T-helper 2 cell treated with Interferon-gamma antibody and Interleukin-4, amounts not matched to agents 5 μg/mL and 100 μg/mL, for 36 hours (primary cell): ENCODE measurements around the gene NUDT4.
A peak's percentile ranks its signal among the peaks of the same experiment; 100 is the strongest.
"Not testable (repeated sequence)": the region's sequence is repeated elsewhere in the genome, so short reads cannot be mapped to it uniquely, and the experiment has no call there.

Experiments
- DNase-seq: peaks from one replicate; pipeline ENCODE4 v3.0.0; 2021; ENCODE audit warnings: low spot score
- H3K27ac Mint-ChIP-seq: one replicate; pipeline ENCODE4 v1.8.0; 2021; ENCODE audit warnings: mild to moderate bottlenecking, mixed read lengths
- H3K27me3 Mint-ChIP-seq: one replicate; pipeline ENCODE4 v1.8.0; 2021; ENCODE audit warnings: low read depth, mixed read lengths
- H3K36me3 Mint-ChIP-seq: one replicate; pipeline ENCODE4 v1.8.0; 2021; ENCODE audit warnings: low read depth, mixed read lengths
- H3K4me1 Mint-ChIP-seq: one replicate; pipeline ENCODE4 v1.8.0; 2021; ENCODE audit warnings: low read depth, mixed read lengths
- H3K4me3 Mint-ChIP-seq: one replicate; pipeline ENCODE4 v1.8.0; 2022; ENCODE audit warnings: mild to moderate bottlenecking, moderate library complexity, mixed read lengths
- H3K9me3 Mint-ChIP-seq: one replicate; pipeline ENCODE4 v1.8.0; 2021; ENCODE audit warnings: mixed read lengths

NUDT4 gene

DNA sequence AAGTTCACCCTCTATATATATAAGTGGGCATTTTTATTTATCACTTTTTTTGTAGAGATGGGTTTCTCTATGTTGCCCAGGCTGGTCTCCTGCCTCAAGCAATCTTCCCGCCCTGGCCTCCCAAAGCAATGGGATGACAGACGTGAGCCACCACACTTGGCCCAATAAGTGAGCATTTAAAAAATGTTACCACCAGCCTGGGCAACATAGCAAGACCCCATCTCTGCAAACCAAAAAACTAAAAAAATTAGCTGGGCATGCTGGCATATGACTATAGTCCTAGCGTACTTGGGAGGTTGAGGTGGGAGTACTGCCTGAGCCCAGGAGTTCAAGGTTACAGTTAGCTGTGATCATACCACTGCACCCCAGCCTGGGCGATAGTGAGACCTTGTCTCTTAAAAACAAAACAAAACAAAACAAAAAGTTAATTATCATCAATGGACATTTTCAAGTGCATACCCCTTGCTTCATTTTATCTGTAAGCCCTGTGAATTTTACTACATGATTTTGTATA, 40.3 kb downstream of the NUDT4 start:
- DNase-seq: no peak
- no peaks in the 10 kb centered on the region for H3K9me3 Mint-ChIP-seq
- no peak overlapping the region for H3K27ac Mint-ChIP-seq
- H3K27me3 Mint-ChIP-seq: no peaks in the 10 kb centered on the region
- no peak overlapping the region for H3K4me3 Mint-ChIP-seq
- peaks cover 16% of the 10 kb centered on the region for H3K36me3 Mint-ChIP-seq
- peaks cover 58% of the 10 kb centered on the region for H3K4me1 Mint-ChIP-seq

- Mint-ChIP-seq H3K4me3 (no peak overlapping the region), H3K27me3 (no peaks in the 10 kb centered on the region), H3K36me3 (peaks cover 12% of the 10 kb centered on the region), H3K4me1 (peaks cover 58% of the 10 kb centered on the region), H3K27ac (no peak overlapping the region), H3K9me3 (no peaks in the 10 kb centered on the region)
- DNase-seq: no peak
Measured at GRCh38 chr12:93419388-93420034, 41.8 kb downstream of the NUDT4 start.

GRCh38 chr12:93422050-93422449, 44.3 kb downstream of the NUDT4 start:
- no peak overlapping the region for H3K4me3 Mint-ChIP-seq
- no peaks in the 10 kb centered on the region for H3K9me3 Mint-ChIP-seq
- H3K27me3 Mint-ChIP-seq: no peaks in the 10 kb centered on the region
- no peak for DNase-seq
- H3K4me1 Mint-ChIP-seq: peaks cover 57% of the 10 kb centered on the region
- H3K27ac Mint-ChIP-seq: no peak overlapping the region
- peaks cover 5% of the 10 kb centered on the region for H3K36me3 Mint-ChIP-seq

GRCh38 chr12:93425736-93426411, 48.1 kb downstream of the NUDT4 start:
- H3K27ac Mint-ChIP-seq: no peak overlapping the region
- H3K9me3 Mint-ChIP-seq: no peaks in the 10 kb centered on the region
- DNase-seq: no peak
- H3K4me3 Mint-ChIP-seq: no peak overlapping the region
- no peaks in the 10 kb centered on the region for H3K27me3 Mint-ChIP-seq
- peaks cover 57% of the 10 kb centered on the region for H3K4me1 Mint-ChIP-seq
- peaks cover 11% of the 10 kb centered on the region for H3K36me3 Mint-ChIP-seq

GRCh38 chr12:93426412-93426805, 48.7 kb downstream of the NUDT4 start:
- Mint-ChIP-seq H3K27me3 (no peaks in the 10 kb centered on the region), H3K36me3 (peaks cover 11% of the 10 kb centered on the region), H3K27ac (no peak overlapping the region), H3K4me3 (no peak overlapping the region), H3K4me1 (peaks cover 54% of the 10 kb centered on the region), H3K9me3 (no peaks in the 10 kb centered on the region)
- no peak for DNase-seq

DNA sequence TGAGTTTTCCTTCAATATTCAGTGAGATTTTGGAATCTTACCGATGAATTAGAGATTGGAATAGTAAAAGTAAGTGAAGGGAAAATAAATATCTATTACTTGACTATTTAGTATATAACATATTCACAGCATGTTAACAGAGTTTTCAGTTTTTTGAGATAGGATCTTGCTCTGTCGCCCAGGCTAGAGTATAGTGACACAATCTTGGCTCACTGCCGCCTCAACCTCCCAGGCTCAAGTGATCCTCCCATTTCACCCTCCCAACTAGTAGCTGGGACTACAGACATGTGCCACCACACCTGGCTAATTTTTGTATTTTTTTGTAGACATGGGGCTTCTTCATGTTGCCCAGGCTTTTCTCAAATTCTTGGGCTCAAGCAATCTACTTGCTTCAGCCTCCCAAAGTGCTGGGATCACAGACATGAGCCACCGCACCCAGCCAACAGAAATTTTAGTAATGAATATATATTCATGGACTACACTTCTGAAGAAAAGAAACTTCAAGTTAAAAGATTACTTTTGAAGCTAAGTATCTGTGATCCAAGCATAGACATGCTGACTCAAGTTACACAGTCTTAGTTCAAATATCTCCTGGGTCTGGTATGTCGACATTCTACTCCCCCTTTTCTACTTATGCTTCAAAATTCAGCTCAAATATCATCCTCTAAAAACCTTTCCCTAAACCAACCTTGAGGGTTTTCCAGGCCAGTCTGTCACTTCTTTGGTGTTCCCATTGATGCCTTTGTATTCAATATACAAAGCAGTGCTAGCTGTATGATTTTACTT, 50.2 kb downstream of the NUDT4 start:
- Mint-ChIP-seq H3K27me3 (no peaks in the 10 kb centered on the region), H3K4me3 (no peak overlapping the region), H3K4me1 (peaks cover 53% of the 10 kb centered on the region), H3K36me3 (peaks cover 14% of the 10 kb centered on the region), H3K9me3 (no peaks in the 10 kb centered on the region), H3K27ac (no peak overlapping the region)
- DNase-seq: no peak

DNA sequence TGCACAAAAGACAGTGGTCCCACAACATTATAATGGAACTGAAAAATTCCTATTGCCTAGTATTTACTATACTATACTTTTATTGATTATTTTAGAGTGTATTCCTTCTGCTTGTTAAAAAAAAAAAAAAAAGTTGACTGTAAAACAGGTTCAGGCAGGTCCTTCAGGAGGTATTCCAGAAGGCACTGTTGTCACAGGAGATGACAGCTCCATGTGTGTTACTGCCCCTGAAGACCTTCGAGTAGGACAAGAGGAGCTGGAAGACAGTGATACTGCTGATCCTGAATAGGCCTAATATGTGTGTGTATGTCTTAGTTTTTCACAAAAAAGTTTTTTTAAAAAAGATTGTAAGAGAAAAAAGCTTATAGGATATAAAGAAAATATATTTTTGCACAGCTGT, 51.7 kb downstream of the NUDT4 start:
- Mint-ChIP-seq H3K9me3 (no peaks in the 10 kb centered on the region), H3K4me3 (no peak overlapping the region), H3K27ac (no peak overlapping the region), H3K27me3 (no peaks in the 10 kb centered on the region), H3K4me1 (peaks cover 47% of the 10 kb centered on the region), H3K36me3 (peaks cover 11% of the 10 kb centered on the region)
- DNase-seq: no peak

DNA sequence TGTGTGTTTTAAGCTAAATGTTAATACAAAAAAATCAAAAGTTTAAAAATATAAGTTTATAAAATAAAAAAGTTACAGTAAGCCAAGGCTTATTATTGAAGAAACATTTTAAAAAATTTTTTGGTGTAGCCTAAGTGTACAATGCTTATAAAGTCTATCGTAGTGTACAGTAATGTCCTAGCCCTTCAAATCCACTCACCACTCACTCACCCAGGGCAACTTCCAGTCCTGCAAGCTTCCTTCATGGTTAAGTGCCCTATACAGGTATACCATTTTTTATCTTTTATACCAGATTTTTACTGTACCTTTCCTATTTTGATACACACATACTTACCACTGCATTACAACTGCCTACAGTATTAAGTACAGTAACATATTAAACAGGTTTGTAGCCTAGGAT, 52.1 kb downstream of the NUDT4 start:
- no peak for DNase-seq
- peaks cover 11% of the 10 kb centered on the region for H3K36me3 Mint-ChIP-seq
- no peaks in the 10 kb centered on the region for H3K27me3 Mint-ChIP-seq
- no peaks in the 10 kb centered on the region for H3K9me3 Mint-ChIP-seq
- H3K4me1 Mint-ChIP-seq: peaks cover 45% of the 10 kb centered on the region
- H3K4me3 Mint-ChIP-seq: no peak overlapping the region
- H3K27ac Mint-ChIP-seq: no peak overlapping the region

- Mint-ChIP-seq H3K27ac (no peak overlapping the region), H3K4me3 (no peak overlapping the region), H3K4me1 (peaks cover 43% of the 10 kb centered on the region), H3K36me3 (peaks cover 11% of the 10 kb centered on the region), H3K27me3 (no peaks in the 10 kb centered on the region), H3K9me3 (no peaks in the 10 kb centered on the region)
- no peak for DNase-seq
Measured at GRCh38 chr12:93430280-93430679, 52.6 kb downstream of the NUDT4 start.

DNA sequence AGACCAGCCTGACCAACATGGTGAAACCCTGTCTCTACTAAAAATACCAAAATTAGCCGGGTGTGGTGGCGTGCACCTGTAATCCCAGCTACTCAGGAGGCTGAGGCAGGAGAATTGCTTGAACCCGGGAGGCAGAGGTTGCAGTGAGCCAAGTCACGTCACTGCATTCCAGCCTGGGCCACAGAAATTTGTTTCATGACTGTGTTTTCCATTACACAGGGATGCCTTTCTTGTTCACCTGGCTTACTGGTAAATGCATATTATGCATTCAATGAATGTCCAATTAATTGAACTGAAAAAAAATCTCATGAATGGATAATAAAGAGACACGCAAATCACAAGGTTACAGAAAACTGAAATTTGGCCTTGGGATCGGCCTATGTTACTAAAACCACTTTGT, 54.3 kb downstream of the NUDT4 start:
- not testable (repeated sequence) for H3K27ac Mint-ChIP-seq, DNase-seq, H3K27me3 Mint-ChIP-seq, H3K4me3 Mint-ChIP-seq, H3K9me3 Mint-ChIP-seq
- Mint-ChIP-seq H3K36me3 (peaks cover 14% of the 10 kb centered on the region), H3K4me1 (peaks cover 36% of the 10 kb centered on the region)

DNA sequence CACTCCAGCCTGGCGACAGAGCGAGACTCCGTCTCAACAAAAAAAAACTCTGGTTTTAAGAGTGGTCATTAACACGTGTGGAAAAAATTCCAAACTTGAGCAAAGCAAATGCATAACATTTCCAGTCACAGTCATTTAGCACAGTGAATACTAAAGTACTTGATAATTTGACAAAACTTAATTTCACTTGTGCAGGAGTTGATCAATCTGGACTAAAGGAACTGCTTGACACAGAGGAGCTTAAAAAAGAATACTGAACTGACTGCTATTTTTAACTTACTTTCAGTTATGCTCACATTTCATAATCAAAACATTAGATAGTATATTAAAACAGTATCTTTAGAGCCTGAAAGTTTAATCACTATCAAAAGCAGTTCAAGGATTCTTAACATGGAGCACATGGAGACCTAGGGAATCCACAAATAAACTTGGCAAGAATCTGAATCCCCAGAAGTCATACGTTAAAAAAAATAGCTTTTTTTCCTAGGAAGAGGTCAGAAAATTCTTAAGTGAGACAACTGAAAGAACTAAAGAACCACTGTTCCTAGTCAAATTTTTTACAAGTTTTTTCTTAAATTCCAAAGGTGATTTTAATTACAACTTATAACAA, 56.6 kb downstream of the NUDT4 start:
- Mint-ChIP-seq H3K27me3 (no peaks in the 10 kb centered on the region), H3K4me3 (no peak overlapping the region), H3K27ac (no peak overlapping the region), H3K9me3 (no peaks in the 10 kb centered on the region), H3K36me3 (peaks cover 12% of the 10 kb centered on the region), H3K4me1 (peaks cover 48% of the 10 kb centered on the region)
- DNase-seq: no peak

DNA sequence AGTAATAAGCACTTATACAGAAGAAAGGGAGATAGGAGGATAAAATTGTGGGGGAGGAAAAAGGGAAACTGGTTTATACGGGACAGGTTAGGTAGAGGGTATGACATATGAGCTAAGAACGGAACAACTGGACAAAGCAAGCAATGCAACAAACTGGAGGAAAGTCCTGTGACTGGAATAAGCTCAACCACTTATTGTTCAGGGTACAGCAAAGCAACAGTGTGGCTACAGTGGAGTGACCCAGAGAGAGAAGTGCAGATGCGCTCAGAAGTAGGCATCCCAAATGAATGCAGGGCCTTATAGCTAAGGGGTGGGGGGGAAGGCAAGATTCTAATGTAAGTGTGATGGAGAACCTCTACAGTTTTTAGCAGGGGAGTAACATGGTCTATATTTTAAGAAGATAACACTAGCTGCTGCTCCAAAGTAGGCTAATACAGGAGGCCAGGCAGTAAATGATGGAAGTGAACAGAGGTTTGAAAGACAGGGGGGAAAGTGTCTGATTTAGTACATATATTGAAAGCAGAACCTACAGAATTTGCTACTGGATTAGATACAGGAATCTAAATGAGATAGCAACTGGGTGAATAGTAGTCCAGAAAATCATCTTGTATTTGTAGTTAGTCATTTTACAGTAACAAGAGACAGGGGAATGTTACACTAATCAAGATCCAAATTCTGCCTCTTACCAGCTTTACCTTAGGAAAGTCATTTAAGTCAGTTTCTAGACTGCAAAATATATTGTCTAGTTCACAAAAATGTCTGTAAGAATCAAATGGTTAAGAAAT, 60.7 kb downstream of the NUDT4 start:
- H3K36me3 Mint-ChIP-seq: peaks cover 3% of the 10 kb centered on the region
- no peaks in the 10 kb centered on the region for H3K27me3 Mint-ChIP-seq
- DNase-seq: no peak
- H3K4me3 Mint-ChIP-seq: peak overlapping the region; percentile 25
- H3K9me3 Mint-ChIP-seq: no peaks in the 10 kb centered on the region
- H3K27ac Mint-ChIP-seq: no peak overlapping the region
- peaks cover 57% of the 10 kb centered on the region for H3K4me1 Mint-ChIP-seq

GRCh38 chr12:93440043-93440835, 62.5 kb downstream of the NUDT4 start:
- Mint-ChIP-seq H3K36me3 (peaks cover 3% of the 10 kb centered on the region), H3K4me1 (peaks cover 55% of the 10 kb centered on the region)

More at GRCh38 chr12:93440043-93440835, 62.5 kb downstream of the NUDT4 start:
- Mint-ChIP-seq H3K27ac (peak overlapping the region; percentile 88), H3K4me3 (peak overlapping the region; percentile 90), H3K9me3 (no peaks in the 10 kb centered on the region), H3K27me3 (no peaks in the 10 kb centered on the region)
- no peak for DNase-seq
